AG04450 (cell line): ENCODE measurements around the gene PGRMC1. TPM values are rescaled to one million over a fixed set of nuclear protein-coding genes. Genes with fewer than 3 reads are reported as not detected.
A peak's percentile ranks its signal among the peaks of the same experiment; 100 is the strongest.
"Not testable (repeated sequence)": the region's sequence is repeated elsewhere in the genome, so short reads cannot be mapped to it uniquely, and the experiment has no call there.

Experiments used
- CTCF ChIA-PET: fragments of 300-600, 350-600 bp; formaldehyde crosslinking; extraction: SDS; loops from one replicate; lab custom pipeline; 2022; ENCODE audit warnings: antibody characterized with exemption, inconsistent platforms; lab: Charles Lee
- POLR2A ChIA-PET: fragments of 350-600 bp; formaldehyde crosslinking; extraction: SDS; loops from one replicate; lab custom pipeline; 2021; ENCODE audit warnings: antibody characterized with exemption, inconsistent platforms; lab: Yijun Ruan, JAX
- DNase-seq: peaks from one replicate; pipeline ENCODE4 v3.0.0-alpha.2; 2011; ENCODE audit warnings: low read depth, low spot score
- H3K27ac ChIP-seq: one replicate; pipeline ENCODE4 v1.5.1; 2012; ENCODE audit warnings: low read depth, low read length, control low read depth
- H3K27me3 ChIP-seq: one replicate; pipeline ENCODE4 v1.6.0; 2012; ENCODE audit warnings: low read length; ENCODE audit not compliant: control insufficient read depth, insufficient read depth
- H3K4me3 ChIP-seq: 2 replicates; pipeline ENCODE4 v1.5.1; 2011; ENCODE audit warnings: mild to moderate bottlenecking, low read depth, low read length, control low read depth
- H3K9me3 ChIP-seq: 2 replicates; pipeline ENCODE4 v1.5.1; 2012; ENCODE audit warnings: low read length; ENCODE audit not compliant: control insufficient read depth, insufficient read depth
- CTCF ChIP-seq: IDR thresholded peaks from 2 replicates; pipeline ENCODE4 v1.5.1; 2011; ENCODE audit warnings: low read depth, low read length, control low read depth, inconsistent platforms
- polyA plus RNA-seq: library from polyadenylated mRNA; depleted of rRNA; stranded (reverse); fragments of >200 nt; gene quantifications from 2 replicates; pipeline ENCODE4 v1.2.3, GENCODE V29; 2011

PGRMC1 gene
- polyA plus RNA-seq, 1 experiment: 110 TPM

GRCh38 chrX:119266364-119266995 is 30.4 kb downstream of the PGRMC1 start:
- no peak for DNase-seq
- ChIA-PET POLR2A (no interaction called here), CTCF (interaction anchor here (0.6 to 1.5 kb wide), 10 partner anchors 8 to 148 kb away, joined by 3 to 14 read pairs (median 4); no protein-coding TSS in a partner anchor)
- H3K9me3 ChIP-seq: no peaks in the 10 kb centered on the region
- peaks cover 3% of the 10 kb centered on the region for H3K27me3 ChIP-seq
- H3K4me3 ChIP-seq: no peak overlapping the region
- TF ChIP-seq CTCF: peak; percentile 72
- H3K27ac ChIP-seq: no peak overlapping the region

DNA sequence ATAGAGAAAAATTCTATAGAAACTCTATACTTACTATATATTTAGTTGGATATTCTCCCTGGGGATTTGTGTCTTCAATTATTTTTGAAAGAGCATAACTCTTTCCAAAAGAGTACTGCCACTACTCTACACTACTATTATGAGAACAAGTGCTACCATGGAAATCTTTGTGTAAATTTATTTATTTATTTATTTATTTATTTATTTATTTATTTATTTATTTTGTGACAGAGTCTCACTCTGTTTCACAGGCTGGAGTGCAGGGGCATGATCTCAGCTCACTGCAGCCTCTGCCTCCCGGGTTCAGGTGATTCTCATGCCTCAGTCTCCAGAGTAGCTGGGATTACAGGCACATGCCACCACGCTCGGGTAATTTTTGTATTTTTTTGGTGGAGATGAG is 31.0 kb downstream of the PGRMC1 start:
- POLR2A ChIA-PET, H3K27ac ChIP-seq, H3K27me3 ChIP-seq, H3K9me3 ChIP-seq, DNase-seq, H3K4me3 ChIP-seq: not testable (repeated sequence)
- CTCF ChIA-PET: interaction anchor here (1.2 kb wide), 1 partner anchor 148 kb away, joined by 5 read pairs; no protein-coding TSS in a partner anchor

GRCh38 chrX:119272882-119273419 is 36.9 kb downstream of the PGRMC1 start:
- DNase-seq: no peak
- H3K9me3 ChIP-seq: peaks cover 7% of the 10 kb centered on the region; the same call in 1 of the 2 replicates
- no peak overlapping the region for H3K27ac ChIP-seq
- H3K27me3 ChIP-seq: peaks cover 3% of the 10 kb centered on the region
- no peak overlapping the region for H3K4me3 ChIP-seq
- ChIA-PET POLR2A (no interaction called here), CTCF (no interaction called here)
- no peak for TF ChIP-seq CTCF

- Histone ChIP-seq H3K9me3 (peaks cover 7% of the 10 kb centered on the region; the same call in 1 of the 2 replicates), H3K27ac (no peak overlapping the region), H3K27me3 (peaks cover 3% of the 10 kb centered on the region), H3K4me3 (peak overlapping the region; percentile 13; the same call in 1 of the 2 replicates)
- ChIA-PET CTCF (no interaction called here), POLR2A (no interaction called here)
- DNase-seq: no peak
- 0 out of 2 replicates have a peak, but pooled peaks have one; percentile 25 for TF ChIP-seq CTCF
Observed at GRCh38 chrX:119273420-119274192, 37.5 kb downstream of the PGRMC1 start.

- POLR2A ChIA-PET, H3K9me3 ChIP-seq, H3K27ac ChIP-seq, DNase-seq, H3K4me3 ChIP-seq, H3K27me3 ChIP-seq: not testable (repeated sequence)
- CTCF ChIA-PET: interaction anchor here (0.6 kb wide), 1 partner anchor 276 kb away, joined by 15 read pairs; no protein-coding TSS in a partner anchor
Observed at GRCh38 chrX:119282347-119282746, 46.3 kb downstream of the PGRMC1 start.
